Duodenal mucosa (tissue), 2 donors: Measurements from ENCODE around the gene FGFRL1.

Experiments used
- H3K27ac ChIP-seq: one replicate; pipeline ENCODE4 v1.7.0; 2013; ENCODE audit warnings: low read depth, low read length
- H3K27me3 ChIP-seq, 2 donors: one replicate each; pipeline ENCODE4 v1.7.0; 2013; ENCODE audit warnings: low read length in 2 of 2, control low read depth in 1 of 2; ENCODE audit not compliant: insufficient read depth in 2 of 2, control insufficient read depth in 1 of 2
- H3K36me3 ChIP-seq, 2 donors: one replicate each; pipeline ENCODE4 v1.7.0; 2013; ENCODE audit warnings: low read length in 2 of 2, control low read depth in 1 of 2; ENCODE audit not compliant: insufficient read depth in 2 of 2, control insufficient read depth in 1 of 2
- H3K4me1 ChIP-seq, 2 donors: one replicate each; pipeline ENCODE4 v1.7.0; 2013; ENCODE audit warnings: low read length in 2 of 2, control low read depth in 1 of 2; ENCODE audit not compliant: insufficient read depth in 2 of 2, control insufficient read depth in 1 of 2
- H3K4me3 ChIP-seq, 2 donors: one replicate each; pipeline ENCODE4 v1.7.0; 2013; ENCODE audit warnings: low read length in 2 of 2, low read depth in 1 of 2
- H3K9ac ChIP-seq, 2 donors: one replicate each; pipeline ENCODE4 v1.7.0; 2013; ENCODE audit warnings: low read length in 2 of 2, low read depth in 1 of 2
- H3K9me3 ChIP-seq, 2 donors: one replicate each; pipeline ENCODE4 v1.7.0; 2013; ENCODE audit warnings: low read length in 2 of 2, control low read depth in 1 of 2; ENCODE audit not compliant: control insufficient read depth in 1 of 2

The FGFRL1 gene

GRCh38 chr4:1061760-1062159 is 50.3 kb downstream of the FGFRL1 start:
- no peaks in the 10 kb centered on the region for H3K9me3 ChIP-seq
- no peak overlapping the region for H3K4me3 ChIP-seq
- no peak overlapping the region for H3K9ac ChIP-seq
- H3K27ac ChIP-seq, result no peak overlapping the region
- H3K27me3 ChIP-seq, result peaks cover 17 to 38% of the 10 kb centered on the region in 2 donors
- peaks cover 0 to 4% of the 10 kb centered on the region in 2 donors for H3K4me1 ChIP-seq
- H3K36me3 ChIP-seq, result no peaks in the 10 kb centered on the region

GRCh38 chr4:1062419-1062818 is 51.0 kb downstream of the FGFRL1 start:
- no peaks in the 10 kb centered on the region for H3K36me3 ChIP-seq
- no peaks in the 10 kb centered on the region for H3K9me3 ChIP-seq
- no peak overlapping the region for H3K9ac ChIP-seq
- no peak overlapping the region for H3K27ac ChIP-seq
- H3K4me1 ChIP-seq, result peaks cover 0 to 4% of the 10 kb centered on the region in 2 donors
- peaks cover 17 to 38% of the 10 kb centered on the region in 2 donors for H3K27me3 ChIP-seq
- H3K4me3 ChIP-seq, result no peak overlapping the region

- H3K9ac ChIP-seq, result no peak overlapping the region
- H3K4me1 ChIP-seq, result no peaks in the 10 kb centered on the region
- no peak overlapping the region for H3K4me3 ChIP-seq
- H3K27me3 ChIP-seq, result peaks cover 11 to 23% of the 10 kb centered on the region in 2 donors
- H3K27ac ChIP-seq, result no peak overlapping the region
- no peaks in the 10 kb centered on the region for H3K9me3 ChIP-seq
- H3K36me3 ChIP-seq, result no peaks in the 10 kb centered on the region
Observed at GRCh38 chr4:1065732-1066131, 54.3 kb downstream of the FGFRL1 start.

GRCh38 chr4:1069394-1069793 is 58.0 kb downstream of the FGFRL1 start:
- Histone ChIP-seq H3K4me3 (no peak overlapping the region), H3K9ac (no peak overlapping the region), H3K4me1 (no peaks in the 10 kb centered on the region), H3K27me3 (peaks cover 3 to 10% of the 10 kb centered on the region in 2 donors), H3K36me3 (no peaks in the 10 kb centered on the region), H3K9me3 (no peaks in the 10 kb centered on the region), H3K27ac (no peak overlapping the region)

- peaks cover 3 to 10% of the 10 kb centered on the region in 2 donors for H3K27me3 ChIP-seq
- H3K4me1 ChIP-seq, result no peaks in the 10 kb centered on the region
- no peaks in the 10 kb centered on the region for H3K9me3 ChIP-seq
- no peak overlapping the region for H3K27ac ChIP-seq
- H3K9ac ChIP-seq, result no peak overlapping the region
- peak overlapping the region in 1 of 2 donors; percentile 4 for H3K4me3 ChIP-seq
- no peaks in the 10 kb centered on the region for H3K36me3 ChIP-seq
Observed at GRCh38 chr4:1072830-1073446, 61.5 kb downstream of the FGFRL1 start.

- Histone ChIP-seq H3K4me3 (no peak overlapping the region), H3K4me1 (no peaks in the 10 kb centered on the region), H3K9me3 (no peaks in the 10 kb centered on the region), H3K27me3 (peaks cover 0 to 10% of the 10 kb centered on the region in 2 donors), H3K9ac (no peak overlapping the region), H3K27ac (no peak overlapping the region), H3K36me3 (no peaks in the 10 kb centered on the region)
Observed at GRCh38 chr4:1074077-1074476, 62.7 kb downstream of the FGFRL1 start.

GRCh38 chr4:1075225-1075624 is 63.8 kb downstream of the FGFRL1 start:
- H3K27me3 ChIP-seq, result peaks cover 3 to 5% of the 10 kb centered on the region in 2 donors
- H3K27ac ChIP-seq, result no peak overlapping the region
- no peak overlapping the region for H3K9ac ChIP-seq
- no peaks in the 10 kb centered on the region for H3K36me3 ChIP-seq
- H3K9me3 ChIP-seq, result no peaks in the 10 kb centered on the region
- no peak overlapping the region for H3K4me3 ChIP-seq
- no peaks in the 10 kb centered on the region for H3K4me1 ChIP-seq

- Histone ChIP-seq H3K9ac (no peak overlapping the region), H3K4me1 (no peaks in the 10 kb centered on the region), H3K4me3 (no peak overlapping the region), H3K9me3 (no peaks in the 10 kb centered on the region), H3K36me3 (no peaks in the 10 kb centered on the region), H3K27me3 (peaks cover 3 to 5% of the 10 kb centered on the region in 2 donors), H3K27ac (no peak overlapping the region)
Observed at GRCh38 chr4:1075809-1076699, 64.6 kb downstream of the FGFRL1 start.
